H1 (cell line): ENCODE data around the gene GNB5. TPM values are rescaled to one million over a fixed set of nuclear protein-coding genes. Genes with fewer than 3 reads are reported as not detected.

Experiments
- CHD7 ChIP-seq: fragments of 300-600 bp; sonication (generic); IDR thresholded peaks from 2 replicates; pipeline ENCODE4 v1.7.1; 2012; ENCODE audit warnings: low read length, moderate library complexity, mild to moderate bottlenecking, inconsistent platforms; ENCODE audit not compliant: insufficient replicate concordance
- E2F6 ChIP-seq: IDR thresholded peaks from 2 replicates; pipeline ENCODE4 v1.6.1; 2012; ENCODE audit warnings: inconsistent platforms
- KDM5A ChIP-seq: fragments of 200-600 bp; IDR thresholded peaks from 2 replicates; pipeline ENCODE4 v1.7.1; 2012; ENCODE audit warnings: mild to moderate bottlenecking, low read length, inconsistent platforms, mixed read lengths
- RFX5 ChIP-seq: IDR thresholded peaks from 2 replicates; pipeline ENCODE4 v1.6.1; 2011; ENCODE audit warnings: low read depth, low read length, improper control_type of control experiment, borderline replicate concordance
- RXRA ChIP-seq: IDR thresholded peaks from 2 replicates; pipeline ENCODE4 v1.6.1; 2011; ENCODE audit warnings: low read depth, mild to moderate bottlenecking, low read length, moderate library complexity; ENCODE audit not compliant: insufficient read depth
- SIN3A ChIP-seq, 2 experiments: IDR thresholded peaks in 1 of 2; conservative IDR thresholded peaks in 1 of 2; 2 replicates each; pipeline ENCODE4 v1.6.1; 2011 to 2012; ENCODE audit warnings: low read length in 2 of 2, improper control_type of control experiment in 1 of 2, low read depth in 1 of 2, mild to moderate bottlenecking in 1 of 2
- TCF12 ChIP-seq: IDR thresholded peaks from 2 replicates; pipeline ENCODE4 v1.6.1; 2011; ENCODE audit warnings: low read depth, mild to moderate bottlenecking, low read length
- USF2 ChIP-seq: IDR thresholded peaks from 2 replicates; pipeline ENCODE4 v1.6.1; 2011; ENCODE audit warnings: low read length, improper control_type of control experiment
- polyA plus RNA-seq, 7 experiments: library from polyadenylated mRNA; depleted of rRNA in 3 of 7; stranded (reverse) in 5 of 7; unstranded in 2 of 7; fragments of >200 nt in 5 of 7; fragments of 200-250 nt in 2 of 7; gene quantifications; 1 replicate in 5 of 7; 2 replicates in 1 of 7; 4 replicates in 1 of 7; pipeline versions ENCODE4 v1.2.1 to v1.2.3, GENCODE V29; 2011 to 2013; ENCODE audit warnings: missing spikeins in 2 of 7, mixed read lengths in 2 of 7
- total RNA-seq: library from RNA; stranded (reverse); fragmentation: NEBNext Ultra II Directional; extraction: Animal tissue kit (Norgen Biotek cat#: 25700); gene quantifications from 2 replicates; pipeline ENCODE4 v1.2.1, GENCODE V29; 2021

The GNB5 gene
- total and polyA plus RNA-seq, 2 of the 8 experiments (the other 6 are each of a cell fraction or from before 2014, with no cell fraction given): 21.7 to 42.5 TPM

- TF ChIP-seq SIN3A (conservative IDR thresholded peaks at IDR 0.05 in 1 of 2, IDR thresholded peaks at IDR 0.05 in 1 of 2; ENCODE audit: low read depth in 1 of 2, low read length in 2 of 2): no peak
- no peak for TF ChIP-seq CHD7
- TF ChIP-seq E2F6: no peak
- no peak for TF ChIP-seq USF2
- no peak for TF ChIP-seq TCF12
- TF ChIP-seq RXRA: no peak
- no peak for TF ChIP-seq KDM5A
- TF ChIP-seq RFX5: no peak
- TF ChIP-seq, all 59 proteins: peak for 0
These were observed 98.0 kb downstream of the GNB5 start (continued) for GRCh38 chr15:52093167-52093538.
